Erythroblast (primary cell): ENCODE measurements around the gene CHN1.

Experiments
- GATA1 ChIP-seq: IDR thresholded peaks from 2 replicates; pipeline ENCODE4 v1.6.1; 2011; ENCODE audit warnings: low read depth, mild to moderate bottlenecking, control low read depth, low read length, moderate library complexity
- POLR2A ChIP-seq: IDR thresholded peaks from 2 replicates; pipeline ENCODE4 v1.6.1; 2011; ENCODE audit warnings: mild to moderate bottlenecking, low read length

DNA sequence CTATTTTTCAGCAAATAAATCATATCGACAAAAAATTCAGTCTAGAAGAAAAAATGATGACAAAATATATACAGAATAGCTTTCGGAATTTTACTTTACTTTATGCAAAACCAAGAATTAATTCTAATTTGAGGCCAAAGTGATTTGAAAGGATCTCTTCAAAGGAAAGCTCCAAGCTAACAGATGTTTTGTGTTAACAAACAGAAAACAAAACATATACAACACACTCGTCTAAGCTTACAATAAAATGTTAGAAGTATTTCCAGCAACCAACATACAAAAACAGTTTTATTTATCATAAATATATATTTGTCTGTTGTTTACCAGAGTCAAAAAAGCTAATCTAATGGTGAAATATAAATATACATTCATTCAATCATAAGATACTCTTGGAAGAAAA, 122.8 kb downstream of the CHN1 start:
- no peak for TF ChIP-seq POLR2A
- no peak for TF ChIP-seq GATA1
